Osteocyte (in vitro differentiated cells): ENCODE data around the gene GFOD2. TPM values are rescaled to one million over a fixed set of nuclear protein-coding genes. Genes with fewer than 3 reads are reported as not detected.
"Not testable (repeated sequence)": the region's sequence is repeated elsewhere in the genome, so short reads cannot be mapped to it uniquely, and the experiment has no call there.

Experiments used
- DNase-seq: peaks from one replicate; pipeline ENCODE4 v3.0.0; 2021; ENCODE audit warnings: mixed read lengths; ENCODE audit not compliant: unreplicated experiment; ENCODE audit errors: extremely low spot score
- H3K27ac Mint-ChIP-seq: one replicate; pipeline ENCODE4 v1.8.0; 2021; ENCODE audit warnings: mild to moderate bottlenecking, mixed read lengths; ENCODE audit not compliant: unreplicated experiment
- H3K27me3 Mint-ChIP-seq: one replicate; pipeline ENCODE4 v1.8.0; 2021; ENCODE audit warnings: mixed read lengths; ENCODE audit not compliant: unreplicated experiment
- H3K36me3 Mint-ChIP-seq: one replicate; pipeline ENCODE4 v1.8.0; 2021; ENCODE audit warnings: mixed read lengths; ENCODE audit not compliant: unreplicated experiment
- H3K4me1 Mint-ChIP-seq: one replicate; pipeline ENCODE4 v1.8.0; 2021; ENCODE audit warnings: mixed read lengths; ENCODE audit not compliant: unreplicated experiment
- H3K4me3 Mint-ChIP-seq: one replicate; pipeline ENCODE4 v1.8.0; 2021; ENCODE audit warnings: mild to moderate bottlenecking, moderate library complexity, mixed read lengths; ENCODE audit not compliant: unreplicated experiment
- H3K9me3 Mint-ChIP-seq: one replicate; pipeline ENCODE4 v1.8.0; 2021; ENCODE audit warnings: mixed read lengths; ENCODE audit not compliant: unreplicated experiment
- total RNA-seq: library from RNA; stranded (reverse); gene quantifications from 2 replicates; pipeline ENCODE4 v1.2.1, GENCODE V29; 2021
- TF ChIP-seq, protein P1 (sequence below): fragments of 200-600 bp; sonication (generic); IDR thresholded peaks from 2 replicates; pipeline ENCODE4 v1.5.0; 2021; ENCODE audit warnings: antibody characterized with exemption, mild to moderate bottlenecking, moderate library complexity

The GFOD2 gene
- total RNA-seq, 1 donor from 2014 or later = 22.2 TPM

DNA sequence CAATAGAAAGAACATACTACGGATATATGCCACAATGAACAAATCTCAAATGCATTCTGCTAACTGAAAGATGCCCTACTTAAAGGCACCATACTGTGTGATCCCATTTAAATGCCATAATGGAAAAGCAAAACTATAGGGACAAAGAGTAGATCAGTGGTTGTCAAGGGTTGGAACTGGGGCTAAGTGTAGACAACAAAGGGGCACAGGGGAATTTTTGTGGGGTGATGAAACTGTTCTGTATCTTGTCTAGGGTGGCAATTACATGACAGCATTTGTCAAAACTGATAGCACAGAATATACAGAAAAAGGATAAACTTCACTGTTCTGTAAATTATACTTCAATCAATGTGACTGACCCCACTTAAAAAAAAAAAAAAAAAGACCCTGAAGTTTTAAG lies 17.7 kb downstream of the GFOD2 start:
- TF ChIP-seq, protein P1, sequence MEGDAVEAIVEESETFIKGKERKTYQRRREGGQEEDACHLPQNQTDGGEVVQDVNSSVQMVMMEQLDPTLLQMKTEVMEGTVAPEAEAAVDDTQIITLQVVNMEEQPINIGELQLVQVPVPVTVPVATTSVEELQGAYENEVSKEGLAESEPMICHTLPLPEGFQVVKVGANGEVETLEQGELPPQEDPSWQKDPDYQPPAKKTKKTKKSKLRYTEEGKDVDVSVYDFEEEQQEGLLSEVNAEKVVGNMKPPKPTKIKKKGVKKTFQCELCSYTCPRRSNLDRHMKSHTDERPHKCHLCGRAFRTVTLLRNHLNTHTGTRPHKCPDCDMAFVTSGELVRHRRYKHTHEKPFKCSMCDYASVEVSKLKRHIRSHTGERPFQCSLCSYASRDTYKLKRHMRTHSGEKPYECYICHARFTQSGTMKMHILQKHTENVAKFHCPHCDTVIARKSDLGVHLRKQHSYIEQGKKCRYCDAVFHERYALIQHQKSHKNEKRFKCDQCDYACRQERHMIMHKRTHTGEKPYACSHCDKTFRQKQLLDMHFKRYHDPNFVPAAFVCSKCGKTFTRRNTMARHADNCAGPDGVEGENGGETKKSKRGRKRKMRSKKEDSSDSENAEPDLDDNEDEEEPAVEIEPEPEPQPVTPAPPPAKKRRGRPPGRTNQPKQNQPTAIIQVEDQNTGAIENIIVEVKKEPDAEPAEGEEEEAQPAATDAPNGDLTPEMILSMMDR = no peak
- Mint-ChIP-seq H3K27me3 (no peaks in the 10 kb centered on the region), H3K4me1 (peaks cover 7% of the 10 kb centered on the region), H3K9me3 (no peaks in the 10 kb centered on the region), H3K27ac (no peak overlapping the region), H3K36me3 (peaks cover 3% of the 10 kb centered on the region), H3K4me3 (no peak overlapping the region)
- DNase-seq = no peak

DNA sequence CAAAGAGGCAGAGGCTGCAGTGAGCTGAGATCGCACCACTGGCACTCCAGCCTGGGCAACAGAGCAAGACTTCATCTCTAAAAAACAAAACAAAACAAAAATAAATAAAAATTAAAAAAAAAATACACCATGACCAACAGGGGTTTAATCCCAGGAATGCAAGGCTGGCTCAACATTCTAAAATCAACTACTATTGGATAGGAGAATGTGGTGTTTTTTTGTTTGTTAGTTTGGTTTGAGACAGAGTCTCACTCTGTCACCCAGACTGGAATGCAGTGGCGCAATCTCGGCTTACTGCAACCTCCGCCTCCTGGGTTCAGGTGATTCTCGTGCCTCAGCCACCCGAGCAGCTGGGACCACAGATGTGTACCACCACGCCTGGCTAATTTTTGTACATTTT lies 19.9 kb downstream of the GFOD2 start:
- no peak overlapping the region for H3K27ac Mint-ChIP-seq
- H3K27me3 Mint-ChIP-seq = no peaks in the 10 kb centered on the region
- H3K36me3 Mint-ChIP-seq = peaks cover 3% of the 10 kb centered on the region
- no peak overlapping the region for H3K4me3 Mint-ChIP-seq
- DNase-seq = no peak
- no peaks in the 10 kb centered on the region for H3K9me3 Mint-ChIP-seq
- peaks cover 7% of the 10 kb centered on the region for H3K4me1 Mint-ChIP-seq
- TF ChIP-seq, protein P1 = no peak

DNA sequence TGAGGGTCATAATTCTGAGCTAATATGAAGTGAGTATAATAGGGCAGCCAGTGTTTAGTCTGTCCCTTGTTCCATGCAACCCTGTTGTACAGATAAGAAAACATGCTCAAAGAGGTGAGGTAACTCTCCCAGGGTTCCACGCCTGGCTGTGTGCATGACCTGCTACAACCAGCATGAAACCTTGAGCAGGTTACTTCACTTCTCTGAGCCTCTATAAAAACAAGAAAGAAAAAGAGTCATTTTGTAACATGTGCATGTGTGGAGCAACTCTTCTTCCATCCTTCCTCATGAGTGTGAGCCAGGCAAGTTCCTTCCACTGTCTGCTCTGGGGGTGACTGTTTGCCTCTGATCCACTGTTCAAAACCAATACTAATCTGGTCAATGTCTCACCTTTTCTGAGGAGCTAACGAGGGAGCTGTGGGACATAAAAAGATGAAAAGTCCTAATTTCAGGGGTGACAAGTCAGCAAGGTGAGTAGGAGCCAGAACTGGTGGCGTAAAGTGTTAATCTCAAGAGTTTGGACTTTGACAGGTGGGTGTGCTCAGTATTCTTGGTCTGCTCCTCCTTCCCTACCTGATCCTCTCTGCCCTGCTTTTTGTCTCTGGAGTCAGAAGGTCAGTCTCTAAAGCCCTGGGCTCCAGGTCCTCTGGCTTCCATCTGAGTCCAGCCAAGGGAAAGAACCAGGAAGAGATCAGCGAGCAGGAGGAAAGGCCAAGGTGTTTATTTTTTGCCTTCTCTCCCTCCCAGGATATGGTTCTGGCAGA lies 21.5 kb downstream of the GFOD2 start:
- TF ChIP-seq, protein P1 = no peak
- Mint-ChIP-seq H3K27ac (no peak overlapping the region), H3K4me1 (no peaks in the 10 kb centered on the region), H3K27me3 (no peaks in the 10 kb centered on the region), H3K9me3 (no peaks in the 10 kb centered on the region), H3K36me3 (peaks cover 3% of the 10 kb centered on the region), H3K4me3 (no peak overlapping the region)
- DNase-seq = no peak

DNA sequence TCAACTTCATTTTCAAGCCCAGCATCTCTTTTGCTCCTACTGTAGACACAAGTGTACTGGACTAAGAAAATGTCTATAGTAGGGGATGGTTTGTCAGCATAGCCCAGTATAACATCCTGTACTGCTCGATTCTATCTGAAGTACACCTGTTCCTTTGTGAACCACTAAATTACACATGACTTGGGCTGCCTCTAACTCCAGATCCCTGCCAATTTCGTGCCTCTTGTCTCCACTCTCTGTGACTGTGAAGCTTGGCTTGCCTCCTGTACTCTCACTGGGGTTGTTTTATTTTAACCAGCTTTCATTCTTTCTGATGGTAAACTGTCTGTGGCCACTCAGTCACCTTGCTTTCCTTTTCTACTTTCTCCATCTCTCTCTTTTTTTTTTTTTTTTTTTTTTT lies 24.5 kb downstream of the GFOD2 start:
- DNase-seq = no peak
- H3K4me1 Mint-ChIP-seq = no peaks in the 10 kb centered on the region
- H3K27ac Mint-ChIP-seq = no peak overlapping the region
- no peaks in the 10 kb centered on the region for H3K9me3 Mint-ChIP-seq
- no peak overlapping the region for H3K4me3 Mint-ChIP-seq
- H3K27me3 Mint-ChIP-seq = no peaks in the 10 kb centered on the region
- TF ChIP-seq, protein P1 = no peak
- H3K36me3 Mint-ChIP-seq = peaks cover 4% of the 10 kb centered on the region

- H3K27ac Mint-ChIP-seq, H3K36me3 Mint-ChIP-seq, H3K9me3 Mint-ChIP-seq, H3K4me1 Mint-ChIP-seq, H3K27me3 Mint-ChIP-seq, H3K4me3 Mint-ChIP-seq, DNase-seq: not testable (repeated sequence)
These were observed 25.4 kb downstream of the GFOD2 start for GRCh38 chr16:67693517-67694285.
